Retinal pigment epithelial cell (primary cell): Measurements from ENCODE around the gene MROH7.
A peak's percentile ranks its signal among the peaks of the same experiment; 100 is the strongest.

Experiments used
- DNase-seq: peaks from one replicate; pipeline ENCODE4 v3.0.0-alpha.2; 2010; ENCODE audit warnings: low read depth
- H3K4me3 ChIP-seq: 2 replicates; pipeline ENCODE4 v1.5.1; 2011; ENCODE audit warnings: mild to moderate bottlenecking, low read length, control low read depth, moderate library complexity
- CTCF ChIP-seq: conservative IDR thresholded peaks from 2 replicates; pipeline ENCODE4 v1.5.1; 2011; ENCODE audit warnings: low read depth, low read length, control low read depth, inconsistent platforms

Gene MROH7

GRCh38 chr1:54715493-54716298 lies 74.1 kb downstream of the MROH7 start, which contains the start of gene TTC4:
TTC4 (plus strand) TSS chr1:54715861; CDS start chr1:54715909, 48 bp downstream.
- DNase-seq, result peak; percentile 34
- no peak for TF ChIP-seq CTCF
- H3K4me3 ChIP-seq, result peak within 1 kb of the TSS; percentile 91

DNA sequence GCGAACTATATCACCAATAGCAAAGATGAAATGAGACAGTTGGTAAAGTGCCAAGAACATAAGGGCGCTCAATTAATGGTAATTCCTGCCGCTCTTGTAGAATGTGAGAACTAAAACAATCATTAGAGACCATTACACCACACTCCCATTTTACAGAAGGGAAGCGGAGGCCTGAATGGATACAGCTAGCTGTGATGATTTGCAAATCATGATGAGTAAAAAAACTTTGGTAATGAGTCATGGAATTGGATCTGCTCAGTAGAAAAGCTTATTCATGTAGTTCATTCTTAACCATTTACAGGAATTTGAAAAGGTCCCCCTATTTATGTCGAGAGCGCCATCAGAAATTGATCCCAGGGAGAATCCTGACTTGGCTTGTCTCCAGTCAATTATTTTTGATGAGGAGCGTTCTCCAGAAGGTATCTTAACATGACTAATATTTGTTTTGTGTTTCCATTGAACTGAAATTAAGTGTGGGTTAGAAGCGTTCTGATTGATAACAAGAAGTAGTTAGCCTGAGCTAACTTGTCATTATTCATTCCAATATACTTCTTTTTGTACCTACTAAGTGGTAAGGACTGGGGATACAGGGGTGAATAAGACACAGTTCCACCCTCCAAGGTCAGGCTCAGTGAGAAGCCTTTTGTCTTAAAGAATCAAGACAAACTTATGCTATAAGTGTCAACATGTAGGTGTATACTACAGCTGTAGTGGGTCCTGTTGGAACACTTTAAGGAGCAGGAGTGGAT lies 74.9 kb downstream of the MROH7 start:
- peak overlapping the region; percentile 91 for H3K4me3 ChIP-seq
- no peak for TF ChIP-seq CTCF
- DNase-seq, result no peak

GRCh38 chr1:54721719-54722118 lies 80.1 kb downstream of the MROH7 start:
- DNase-seq, result no peak
- no peak for TF ChIP-seq CTCF
- no peak overlapping the region for H3K4me3 ChIP-seq

DNA sequence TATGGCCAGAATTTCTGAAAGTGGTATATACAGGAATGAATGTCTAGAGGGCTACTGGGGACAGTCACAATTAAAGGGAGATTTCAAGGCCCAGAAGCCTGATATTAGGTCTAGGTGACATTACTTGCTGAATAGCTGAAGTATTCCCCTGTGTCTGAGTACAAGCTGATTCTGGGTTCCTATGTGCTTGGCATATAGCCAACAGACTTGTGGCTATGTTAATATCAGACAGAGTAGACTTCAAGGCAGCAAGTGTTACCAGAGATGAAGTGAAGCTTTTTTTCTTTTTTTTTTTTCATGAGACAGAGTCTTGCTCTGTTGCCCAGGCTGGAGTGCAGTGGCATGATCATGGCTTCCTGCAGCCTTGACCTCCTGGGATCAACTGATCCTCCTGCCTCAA lies 82.4 kb downstream of the MROH7 start:
- H3K4me3 ChIP-seq, result no peak overlapping the region
- TF ChIP-seq CTCF, result no peak
- DNase-seq, result no peak

DNA sequence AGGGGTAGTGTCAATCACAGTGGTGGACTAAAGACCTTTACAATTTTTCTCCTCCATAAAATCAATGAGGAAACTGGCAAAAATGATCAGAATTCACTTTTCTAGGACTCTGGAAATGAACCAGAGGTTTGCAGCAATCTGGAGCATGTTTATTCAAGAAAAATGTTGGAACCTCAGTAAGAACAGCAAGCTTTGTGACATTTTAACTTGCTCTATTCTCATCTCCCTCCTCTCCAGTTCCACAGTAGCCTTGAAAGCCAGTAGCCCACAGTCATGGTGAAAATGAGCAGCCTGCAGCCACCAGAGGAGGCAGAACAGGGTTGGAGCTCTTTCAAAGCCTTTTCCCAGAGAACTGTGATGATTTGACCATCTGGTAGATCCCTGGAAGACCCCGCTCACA lies 83.2 kb downstream of the MROH7 start:
- no peak for DNase-seq
- TF ChIP-seq CTCF, result no peak
- H3K4me3 ChIP-seq, result no peak overlapping the region

GRCh38 chr1:54728027-54728426 lies 86.4 kb downstream of the MROH7 start:
- no peak for TF ChIP-seq CTCF
- DNase-seq, result no peak
- H3K4me3 ChIP-seq, result no peak overlapping the region

GRCh38 chr1:54736685-54737084 lies 95.1 kb downstream of the MROH7 start:
- no peak overlapping the region for H3K4me3 ChIP-seq
- DNase-seq, result no peak
- no peak for TF ChIP-seq CTCF
